Measurements from ENCODE around the gene CHST2.

Gene CHST2

GRCh38 chr3:143118630-143119008 lies 952 bp upstream of the CHST2 start:
- TF ChIP-seq, protein P1, sequence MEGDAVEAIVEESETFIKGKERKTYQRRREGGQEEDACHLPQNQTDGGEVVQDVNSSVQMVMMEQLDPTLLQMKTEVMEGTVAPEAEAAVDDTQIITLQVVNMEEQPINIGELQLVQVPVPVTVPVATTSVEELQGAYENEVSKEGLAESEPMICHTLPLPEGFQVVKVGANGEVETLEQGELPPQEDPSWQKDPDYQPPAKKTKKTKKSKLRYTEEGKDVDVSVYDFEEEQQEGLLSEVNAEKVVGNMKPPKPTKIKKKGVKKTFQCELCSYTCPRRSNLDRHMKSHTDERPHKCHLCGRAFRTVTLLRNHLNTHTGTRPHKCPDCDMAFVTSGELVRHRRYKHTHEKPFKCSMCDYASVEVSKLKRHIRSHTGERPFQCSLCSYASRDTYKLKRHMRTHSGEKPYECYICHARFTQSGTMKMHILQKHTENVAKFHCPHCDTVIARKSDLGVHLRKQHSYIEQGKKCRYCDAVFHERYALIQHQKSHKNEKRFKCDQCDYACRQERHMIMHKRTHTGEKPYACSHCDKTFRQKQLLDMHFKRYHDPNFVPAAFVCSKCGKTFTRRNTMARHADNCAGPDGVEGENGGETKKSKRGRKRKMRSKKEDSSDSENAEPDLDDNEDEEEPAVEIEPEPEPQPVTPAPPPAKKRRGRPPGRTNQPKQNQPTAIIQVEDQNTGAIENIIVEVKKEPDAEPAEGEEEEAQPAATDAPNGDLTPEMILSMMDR (IDR thresholded peaks at IDR 0.05; ENCODE audit: borderline replicate concordance, insufficient read depth, low read depth, low read length): no peak
- H3K4me3 ChIP-seq (ENCODE audit: low read depth, low read length): peak overlapping the region; percentile 98

GRCh38 chr3:143119974-143120715 lies 574 bp downstream of the CHST2 start:
- TF ChIP-seq, protein P1 (IDR thresholded peaks at IDR 0.05; ENCODE audit: borderline replicate concordance, insufficient read depth, low read depth, low read length): peak; percentile 19; the same call in 1 of the 2 replicates
- H3K4me3 ChIP-seq (ENCODE audit: low read depth, low read length): peak overlapping the region; percentile 98

DNA sequence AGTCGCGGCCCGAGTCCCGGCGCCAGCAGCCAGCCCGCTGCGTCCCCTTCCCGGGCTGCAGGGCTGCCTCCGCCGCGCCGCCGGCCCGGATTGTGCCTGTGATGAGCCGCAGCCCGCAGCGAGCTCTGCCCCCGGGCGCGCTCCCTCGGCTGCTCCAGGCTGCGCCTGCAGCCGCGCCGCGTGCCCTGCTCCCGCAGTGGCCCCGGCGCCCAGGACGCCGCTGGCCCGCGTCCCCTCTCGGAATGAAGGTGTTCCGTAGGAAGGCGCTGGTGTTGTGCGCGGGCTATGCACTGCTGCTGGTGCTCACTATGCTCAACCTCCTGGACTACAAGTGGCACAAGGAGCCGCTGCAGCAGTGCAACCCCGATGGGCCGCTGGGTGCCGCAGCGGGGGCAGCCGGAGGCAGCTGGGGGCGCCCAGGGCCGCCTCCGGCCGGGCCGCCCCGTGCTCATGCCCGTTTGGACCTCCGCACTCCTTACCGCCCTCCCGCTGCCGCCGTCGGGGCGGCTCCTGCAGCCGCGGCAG lies 1.2 kb downstream of the CHST2 start:
- TF ChIP-seq, protein P1 (IDR thresholded peaks at IDR 0.05; ENCODE audit: borderline replicate concordance, insufficient read depth, low read depth, low read length): peak; percentile 57
- peak overlapping the region; percentile 98 for H3K4me3 ChIP-seq (ENCODE audit: low read depth, low read length)

- TF ChIP-seq, protein P1 (IDR thresholded peaks at IDR 0.05; ENCODE audit: borderline replicate concordance, insufficient read depth, low read depth, low read length): peak; percentile 88
- H3K4me3 ChIP-seq (ENCODE audit: low read depth, low read length): peak overlapping the region; percentile 98
Measured at GRCh38 chr3:143121241-143122088, 1.9 kb downstream of the CHST2 start.

GRCh38 chr3:143122089-143122430 lies 2.5 kb downstream of the CHST2 start:
- TF ChIP-seq, protein P1 (IDR thresholded peaks at IDR 0.05; ENCODE audit: borderline replicate concordance, insufficient read depth, low read depth, low read length): no peak

GRCh38 chr3:143122608-143123352 lies 3.2 kb downstream of the CHST2 start:
- H3K4me3 ChIP-seq (ENCODE audit: low read depth, low read length): peak overlapping the region; percentile 29
- TF ChIP-seq, protein P1 (IDR thresholded peaks at IDR 0.05; ENCODE audit: borderline replicate concordance, insufficient read depth, low read depth, low read length): no peak

More at GRCh38 chr3:143122089-143122430, 2.5 kb downstream of the CHST2 start:
- peak overlapping the region; percentile 29 for H3K4me3 ChIP-seq (ENCODE audit: low read depth, low read length)
